SKM-1 (cell line): ENCODE results near the gene SPIN1.

Experiments used
- DNase-seq: peaks from one replicate; lab custom pipeline; 2025; ENCODE audit not compliant: unreplicated experiment; lab: John Stamatoyannopoulos, UW

SPIN1 gene

GRCh38 chr9:88433583-88434255, 45.5 kb downstream of the SPIN1 start:
- DNase-seq = no peak

DNA sequence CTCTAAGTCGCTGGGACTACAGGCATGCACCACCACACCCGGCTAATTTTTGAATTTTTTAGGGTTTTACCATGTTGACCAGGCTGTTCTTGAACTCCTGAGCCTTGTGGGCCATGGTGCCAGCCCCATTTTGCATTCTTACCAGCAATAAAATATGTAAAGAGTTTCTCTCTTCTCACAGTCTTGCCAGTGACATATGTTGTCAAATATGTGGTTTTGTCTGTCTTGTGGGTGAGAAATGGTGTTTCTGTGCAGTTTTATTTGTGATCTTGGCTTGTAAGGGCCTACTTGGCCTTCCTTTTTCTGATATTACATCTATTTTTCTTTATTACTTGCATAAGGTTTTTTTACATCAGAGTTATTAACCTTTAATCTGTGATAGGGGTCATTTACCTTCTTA, 47.1 kb downstream of the SPIN1 start:
- DNase-seq = no peak

DNA sequence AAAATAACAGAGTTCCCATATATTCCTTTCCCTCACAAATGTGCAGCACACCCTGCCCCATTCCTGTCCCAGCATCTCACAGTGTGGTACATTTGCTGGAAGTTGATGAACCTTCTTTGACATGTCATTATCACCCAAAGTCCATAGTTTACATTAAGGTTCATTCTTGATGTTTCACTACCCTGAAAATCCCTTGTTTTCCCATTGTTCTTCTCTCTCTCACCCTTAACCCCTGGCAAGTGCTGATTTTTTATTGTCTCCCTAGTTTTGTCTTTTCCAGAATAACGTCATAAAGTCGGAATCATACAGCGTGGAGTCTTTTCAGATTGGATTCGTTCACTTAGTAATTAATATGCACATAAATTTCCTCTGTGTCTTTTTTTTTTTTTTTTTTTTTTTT, 48.1 kb downstream of the SPIN1 start:
- DNase-seq = no peak

DNA sequence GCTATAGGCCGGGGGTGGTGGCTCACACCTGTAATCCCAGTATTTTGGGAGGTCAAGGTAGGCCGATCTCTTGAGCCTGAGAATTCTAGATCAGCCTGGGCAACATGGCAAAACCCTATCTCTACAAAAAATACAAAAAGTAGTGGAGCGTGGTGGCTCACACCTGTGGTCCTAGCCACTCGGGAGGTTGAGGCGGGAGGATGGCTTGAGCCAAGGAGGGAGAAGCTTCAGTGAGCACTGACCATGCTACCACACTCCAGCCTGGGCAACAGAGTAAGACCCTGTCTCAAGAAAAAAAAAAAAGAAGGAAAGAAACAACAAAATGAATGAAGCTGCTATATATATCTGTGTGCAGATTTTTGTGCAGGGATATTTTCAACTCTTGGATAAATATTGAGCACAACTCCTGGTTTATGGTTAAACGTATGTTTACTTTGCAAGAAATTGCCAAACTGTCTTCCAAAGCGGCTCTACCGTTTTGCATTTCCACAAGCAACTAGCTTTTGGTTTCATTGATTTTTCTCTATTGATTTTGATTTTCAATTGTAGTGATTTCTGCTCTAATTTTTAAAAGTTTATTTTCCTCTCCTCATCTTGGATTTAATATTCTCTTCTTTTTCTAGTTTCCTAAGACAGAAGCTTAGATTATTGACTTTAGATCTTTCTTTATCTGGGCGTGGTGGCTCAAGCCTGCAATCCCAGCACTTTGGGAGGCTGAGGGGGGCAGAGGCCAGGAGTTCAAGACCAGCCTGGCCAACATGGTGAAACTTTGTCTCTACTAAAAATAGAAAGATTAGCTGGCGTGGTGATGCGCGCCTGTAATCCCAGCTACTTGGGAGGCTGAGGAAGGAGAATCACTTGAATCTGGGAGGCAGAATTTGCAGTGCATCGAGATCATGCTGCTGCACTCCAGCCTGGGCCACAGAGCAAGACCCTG, 49.2 kb downstream of the SPIN1 start:
- no peak for DNase-seq

- no peak for DNase-seq
Observed at GRCh38 chr9:88438811-88439210, 50.6 kb downstream of the SPIN1 start.

DNA sequence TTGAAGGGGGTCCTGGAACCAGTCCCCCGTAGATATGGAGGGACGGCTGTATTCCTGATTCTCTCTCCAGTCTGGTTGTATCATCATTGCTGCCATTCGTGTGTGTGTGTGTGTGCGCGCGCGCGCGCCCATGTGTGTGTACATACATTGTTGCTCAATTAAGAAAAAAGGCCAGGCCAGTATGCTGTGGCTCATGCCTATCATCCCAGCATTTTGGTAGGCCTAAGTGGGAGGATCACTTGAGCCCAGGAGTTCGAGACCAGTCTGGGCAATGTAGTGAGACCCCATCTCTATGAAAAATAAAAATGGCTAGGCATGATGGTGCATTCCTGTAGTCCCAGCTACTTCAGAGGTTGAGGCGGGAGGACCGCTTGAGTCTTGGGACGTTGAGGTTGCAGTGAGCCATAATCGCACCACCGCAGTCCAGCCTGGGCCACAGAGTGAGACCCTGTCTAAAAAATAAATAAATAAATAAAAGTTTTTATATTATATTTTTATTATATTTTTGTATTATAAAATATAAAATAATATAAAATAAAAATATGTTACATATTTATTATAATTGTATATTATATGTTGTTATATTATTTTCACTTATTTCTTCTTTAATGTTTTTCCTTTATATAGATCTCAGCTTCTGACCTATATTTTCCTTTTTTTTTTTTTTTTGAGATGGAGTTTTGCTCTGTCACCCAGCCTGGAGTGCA, 53.2 kb downstream of the SPIN1 start:
- no peak for DNase-seq

GRCh38 chr9:88443480-88444113, 55.4 kb downstream of the SPIN1 start:
- no peak for DNase-seq

DNA sequence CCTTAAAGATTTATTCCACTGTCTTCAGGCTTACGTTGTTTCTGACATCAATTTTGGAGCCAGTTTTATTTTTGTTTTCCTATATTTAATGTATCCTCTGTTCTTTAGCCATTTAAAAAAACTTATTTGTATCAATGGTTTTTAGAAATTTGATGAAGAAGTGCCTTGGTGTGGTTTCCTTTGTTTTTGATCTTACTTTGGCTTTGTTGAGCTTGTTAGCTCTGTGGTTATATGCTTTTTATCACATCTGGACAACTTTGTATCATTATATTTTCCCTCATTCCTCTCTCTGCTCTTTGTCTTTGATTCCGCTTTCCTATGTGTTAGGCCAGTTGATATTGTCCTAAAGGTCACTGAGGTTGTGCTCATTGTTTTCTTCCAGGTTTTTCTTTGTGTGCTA, 58.5 kb downstream of the SPIN1 start:
- DNase-seq = no peak

DNA sequence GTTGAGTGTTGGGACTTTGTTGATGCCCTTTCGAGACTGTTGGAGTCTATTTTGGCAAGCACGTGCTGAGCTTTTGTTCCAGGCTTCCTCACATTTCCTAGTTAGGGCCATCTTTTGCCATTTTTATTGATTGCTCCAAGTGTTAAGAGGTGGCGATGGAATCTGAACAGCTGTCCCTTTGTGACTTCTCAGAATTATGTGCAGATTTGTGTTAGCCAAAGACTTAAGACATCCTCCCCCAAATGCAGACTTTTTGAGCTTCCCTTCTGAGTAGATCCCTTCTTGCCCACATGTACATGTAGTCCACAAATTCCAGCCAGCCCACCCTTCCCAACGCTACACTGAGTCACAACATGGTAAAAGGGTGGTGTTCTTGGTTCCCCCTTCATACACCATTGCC, 59.2 kb downstream of the SPIN1 start:
- DNase-seq = no peak

- DNase-seq = no peak
Observed at GRCh38 chr9:88451160-88451559, 62.9 kb downstream of the SPIN1 start.

DNA sequence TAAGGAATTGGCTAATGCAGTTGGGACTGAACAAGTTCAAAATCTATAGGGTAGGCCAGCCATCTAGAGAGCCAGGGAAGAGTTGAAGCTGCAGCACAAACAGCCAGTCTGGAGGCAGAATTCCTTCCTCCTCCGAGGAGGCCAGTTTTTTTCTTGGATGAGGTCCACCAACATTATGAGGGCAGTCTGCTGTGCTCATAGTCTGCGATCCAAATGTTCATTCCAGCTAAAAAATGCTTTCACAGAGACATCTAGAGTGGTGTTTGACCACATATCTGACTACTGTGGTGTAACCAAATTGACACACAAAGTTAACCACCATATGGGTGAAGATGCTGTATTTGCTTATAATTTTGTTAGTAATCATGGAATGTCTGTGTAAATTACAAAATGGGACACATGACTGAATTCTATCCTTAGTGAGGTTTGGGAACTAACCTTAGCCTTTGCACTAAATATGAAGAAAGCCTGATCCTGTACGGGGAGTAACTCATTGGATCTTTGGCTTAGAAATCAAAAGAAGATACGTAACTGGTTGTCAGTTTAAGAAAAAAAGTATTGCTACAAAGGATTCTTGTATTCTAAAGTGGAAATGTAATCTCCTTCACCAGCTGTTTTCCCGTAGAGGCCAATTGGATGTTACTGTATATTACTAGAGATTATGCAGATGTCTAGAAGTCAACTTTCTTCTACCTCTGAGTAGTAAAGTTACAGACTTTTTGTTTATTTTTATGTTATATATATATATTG, 70.6 kb downstream of the SPIN1 start:
- DNase-seq = no peak

GRCh38 chr9:88460587-88461332, 72.5 kb downstream of the SPIN1 start:
- DNase-seq = no peak

DNA sequence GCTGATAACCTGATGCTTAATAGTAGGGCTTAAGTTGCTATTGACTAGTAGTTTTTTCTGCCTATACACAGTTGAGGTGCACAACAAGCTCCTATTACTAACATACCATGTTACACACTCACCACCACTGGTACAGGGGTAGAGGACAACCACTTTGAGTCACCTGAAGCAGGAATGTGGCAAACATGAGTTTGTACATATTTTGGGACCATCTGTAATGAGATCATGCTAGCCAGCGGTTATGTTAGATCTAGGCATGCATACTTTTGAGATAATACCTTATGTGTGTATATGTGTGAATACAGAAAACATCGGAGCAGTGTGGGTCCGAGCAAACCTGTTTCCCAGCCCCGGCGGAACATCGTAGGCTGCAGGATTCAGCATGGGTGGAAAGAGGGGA, 73.9 kb downstream of the SPIN1 start:
- DNase-seq = no peak

DNA sequence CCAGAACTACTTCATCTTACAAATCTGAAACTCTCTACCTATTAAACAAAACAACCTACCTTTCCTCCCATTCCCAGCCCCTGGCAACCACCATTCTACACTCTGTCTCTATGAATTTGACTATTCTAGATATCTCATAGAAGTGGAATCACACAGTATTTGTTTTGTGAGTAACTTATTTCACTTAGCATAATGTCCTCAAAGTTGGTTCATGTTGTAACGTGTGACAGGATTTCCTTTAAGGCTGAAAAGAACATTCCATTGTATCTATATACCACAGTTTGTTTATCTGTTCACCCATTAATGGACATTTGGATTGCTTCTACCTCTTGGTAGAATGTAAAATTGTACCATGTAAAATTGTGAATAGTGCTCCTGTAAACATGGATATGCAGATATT, 76.6 kb downstream of the SPIN1 start:
- DNase-seq = no peak

DNA sequence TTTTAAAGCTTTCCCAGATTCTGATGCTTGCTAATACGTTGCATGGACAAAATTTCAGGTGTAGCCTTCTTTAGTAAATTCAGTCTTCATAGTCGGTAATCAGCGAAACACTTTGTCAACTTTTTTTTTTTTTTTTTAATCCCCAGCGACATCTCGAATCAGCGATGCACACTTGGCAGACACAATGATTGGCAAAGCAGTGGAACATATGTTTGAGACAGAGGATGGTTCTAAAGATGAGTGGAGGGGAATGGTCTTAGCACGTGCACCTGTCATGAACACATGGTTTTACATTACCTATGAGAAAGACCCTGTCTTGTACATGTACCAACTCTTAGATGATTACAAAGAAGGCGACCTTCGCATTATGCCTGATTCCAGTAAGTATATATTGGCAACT, 80.0 kb downstream of the SPIN1 start:
- DNase-seq = no peak

GRCh38 chr9:88476491-88477271, 88.4 kb downstream of the SPIN1 start:
- DNase-seq = no peak

- DNase-seq = no peak
Observed at GRCh38 chr9:88477300-88477751, 89.1 kb downstream of the SPIN1 start.

GRCh38 chr9:88478246-88478645, 90.0 kb downstream of the SPIN1 start:
- DNase-seq = no peak

GRCh38 chr9:88481933-88482332, 93.7 kb downstream of the SPIN1 start:
- no peak for DNase-seq
